ENCODE data around the gene NT5C3B.
A peak's percentile ranks its signal among the peaks of the same experiment; 100 is the strongest.
"Not testable (repeated sequence)": the region's sequence is repeated elsewhere in the genome, so short reads cannot be mapped to it uniquely, and the experiment has no call there.

The NT5C3B gene

DNA sequence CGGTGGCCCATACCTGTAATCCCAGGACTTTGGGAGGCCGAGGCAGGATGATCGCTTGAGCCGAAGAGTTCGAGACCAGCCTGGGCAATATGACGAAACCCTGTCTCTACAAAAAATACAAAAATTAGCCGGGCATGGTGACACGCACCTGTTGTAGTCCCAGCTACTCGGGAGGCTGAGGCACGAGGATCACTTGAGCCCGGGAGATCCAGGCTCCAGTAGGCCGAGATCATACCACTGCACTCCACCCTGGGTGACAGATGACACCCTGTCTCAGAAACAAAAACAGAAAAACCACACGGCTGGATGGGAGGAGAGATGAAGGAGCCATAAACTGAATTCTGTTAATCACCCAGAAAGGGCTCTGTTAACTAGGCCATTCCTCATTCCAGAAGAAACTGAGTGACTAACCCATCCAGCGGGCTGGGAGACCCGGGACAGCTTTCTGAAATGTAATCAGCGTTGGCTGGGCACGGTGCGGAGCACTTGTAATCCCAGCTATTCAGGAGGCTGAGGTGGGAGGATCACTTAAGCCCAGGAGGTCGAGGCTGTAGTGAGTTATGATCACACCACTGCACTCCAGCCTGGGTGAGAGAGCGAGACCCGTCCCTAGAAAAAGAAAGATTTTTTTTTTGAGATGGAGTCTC is 641 bp upstream of the NT5C3B start:
- Histone ChIP-seq H3K36me3 (ENCODE audit: control insufficient read depth, insufficient read depth, low read length) (no peaks in the 10 kb centered on the region), H3K79me2 (no peaks in the 10 kb centered on the region), H3K4me3 (ENCODE audit: low read depth, low read length) (peak overlapping the region; percentile 77), H2AFZ (peak overlapping the region; percentile 89), H3K4me2 (ENCODE audit: low read length) (peak overlapping the region; percentile 97), H3K27ac (no peak overlapping the region), H3K27me3 (ENCODE audit: control insufficient read depth, insufficient read depth, low read length) (no peaks in the 10 kb centered on the region), H3K9ac (no peak overlapping the region), H3K9me3 (ENCODE audit: control insufficient read depth, low read length) (no peaks in the 10 kb centered on the region), H3K4me1 (no peaks in the 10 kb centered on the region)
- TF ChIP-seq CTCF (IDR thresholded peaks at IDR 0.05) = no peak

- Histone ChIP-seq H3K27ac (peak overlapping the region; percentile 43), H3K27me3 (ENCODE audit: control insufficient read depth, insufficient read depth, low read length) (no peaks in the 10 kb centered on the region), H3K4me1 (no peaks in the 10 kb centered on the region), H3K9me3 (ENCODE audit: control insufficient read depth, low read length) (no peaks in the 10 kb centered on the region), H2AFZ (peak overlapping the region; percentile 96), H3K36me3 (ENCODE audit: control insufficient read depth, insufficient read depth, low read length) (no peaks in the 10 kb centered on the region), H3K4me2 (ENCODE audit: low read length) (peak overlapping the region; percentile 97), H3K9ac (peak overlapping the region; percentile 78), H3K79me2 (no peaks in the 10 kb centered on the region), H3K4me3 (ENCODE audit: low read depth, low read length) (peak overlapping the region; percentile 77)
- no peak for TF ChIP-seq CTCF (IDR thresholded peaks at IDR 0.05)
Measured at GRCh38 chr17:41835214-41835799, 725 bp downstream of the NT5C3B start.

- H3K36me3 ChIP-seq (ENCODE audit: control insufficient read depth, insufficient read depth, low read length); H2AFZ ChIP-seq; H3K4me2 ChIP-seq (ENCODE audit: low read length); H3K9ac ChIP-seq; H3K27ac ChIP-seq; H3K4me1 ChIP-seq; H3K27me3 ChIP-seq (ENCODE audit: control insufficient read depth, insufficient read depth, low read length); H3K9me3 ChIP-seq (ENCODE audit: control insufficient read depth, low read length); H3K79me2 ChIP-seq; H3K4me3 ChIP-seq (ENCODE audit: low read depth, low read length): not testable (repeated sequence)
Measured at GRCh38 chr17:41829961-41830360, 6.1 kb downstream of the NT5C3B start.

DNA sequence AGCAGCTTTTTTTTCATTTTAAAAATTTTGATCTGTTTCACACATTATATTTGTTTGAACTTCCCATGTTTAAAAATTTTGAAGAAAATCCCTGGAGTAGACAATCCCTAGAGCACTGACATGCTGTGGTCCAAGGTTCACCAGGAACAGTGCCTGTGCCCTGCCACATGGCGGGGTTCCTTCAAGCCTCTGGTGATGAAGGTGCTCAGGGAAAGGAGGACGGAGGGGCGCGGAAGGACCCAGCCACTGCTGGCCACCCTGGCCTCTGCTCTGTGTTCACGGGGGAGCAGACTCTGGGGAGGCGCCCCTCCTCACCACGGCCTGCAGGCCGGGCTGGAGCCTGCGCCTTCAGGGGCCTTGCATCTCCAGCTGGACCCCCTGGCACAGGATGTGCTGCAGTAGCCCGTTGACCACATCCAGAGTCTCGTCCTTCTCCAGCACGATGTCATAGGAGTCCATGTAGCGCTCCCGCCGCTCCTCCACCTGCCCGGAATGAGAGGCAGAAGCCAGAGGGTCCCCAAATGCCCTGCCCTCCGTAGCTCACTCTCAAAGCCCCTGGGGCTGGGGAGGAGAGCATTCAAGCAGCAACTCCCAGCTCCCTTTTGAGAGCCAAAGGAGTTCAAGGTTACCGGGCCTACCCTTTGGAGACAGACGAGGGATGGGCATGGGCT is 10.7 kb downstream of the NT5C3B start:
- Histone ChIP-seq H3K79me2 (no peaks in the 10 kb centered on the region), H3K27ac (no peak overlapping the region), H3K4me1 (no peaks in the 10 kb centered on the region), H3K4me3 (ENCODE audit: low read depth, low read length) (no peak overlapping the region), H3K4me2 (ENCODE audit: low read length) (no peak overlapping the region), H3K27me3 (ENCODE audit: control insufficient read depth, insufficient read depth, low read length) (no peaks in the 10 kb centered on the region), H2AFZ (no peak overlapping the region), H3K36me3 (ENCODE audit: control insufficient read depth, insufficient read depth, low read length) (no peaks in the 10 kb centered on the region), H3K9me3 (ENCODE audit: control insufficient read depth, low read length) (no peaks in the 10 kb centered on the region), H3K9ac (no peak overlapping the region)
- no peak for TF ChIP-seq CTCF (IDR thresholded peaks at IDR 0.05)

DNA sequence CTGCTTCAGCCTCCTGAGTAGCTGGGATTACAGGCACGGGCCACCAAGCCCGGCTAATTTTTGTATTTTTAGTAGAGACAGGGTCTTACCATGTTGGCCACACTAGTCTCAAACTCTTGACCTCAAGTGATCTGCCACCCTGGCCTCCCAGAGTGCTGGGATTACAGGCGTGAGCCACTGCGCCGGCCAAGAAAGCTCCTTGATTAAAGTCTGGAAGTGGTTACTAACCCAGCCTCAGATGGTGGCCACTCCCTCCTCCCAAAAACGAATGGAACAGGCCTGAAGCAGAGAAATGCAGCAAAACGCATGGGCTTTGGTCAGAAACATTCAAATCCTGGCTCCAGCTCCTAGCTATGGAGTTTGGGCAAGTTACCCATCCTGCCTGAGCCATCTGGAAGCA is 11.9 kb downstream of the NT5C3B start:
- H3K79me2 ChIP-seq = no peaks in the 10 kb centered on the region
- no peaks in the 10 kb centered on the region for H3K4me1 ChIP-seq
- no peaks in the 10 kb centered on the region for H3K9me3 ChIP-seq (ENCODE audit: control insufficient read depth, low read length)
- no peak overlapping the region for H3K4me3 ChIP-seq (ENCODE audit: low read depth, low read length)
- H3K27ac ChIP-seq = no peak overlapping the region
- no peak overlapping the region for H3K9ac ChIP-seq
- H2AFZ ChIP-seq = no peak overlapping the region
- H3K36me3 ChIP-seq (ENCODE audit: control insufficient read depth, insufficient read depth, low read length) = no peaks in the 10 kb centered on the region
- H3K27me3 ChIP-seq (ENCODE audit: control insufficient read depth, insufficient read depth, low read length) = no peaks in the 10 kb centered on the region
- no peak overlapping the region for H3K4me2 ChIP-seq (ENCODE audit: low read length)
- no peak for TF ChIP-seq CTCF (IDR thresholded peaks at IDR 0.05)

Data from parathyroid adenoma (tissue), 2 donors.